COR-L47 (cell line): ENCODE data around the gene LRRC23.

Experiments
- DNase-seq: peaks from one replicate; lab custom pipeline; 2025; lab: John Stamatoyannopoulos, UW

Gene LRRC23

GRCh38 chr12:6943722-6944380 lies 39.2 kb downstream of the LRRC23 start, which contains the start of the genes C12orf57 and RNU7-1:
TSS of gene C12orf57 (plus strand) at chr12:6944022. CDS start at chr12:6944122, 100 bp downstream.
TSS of gene RNU7-1 (plus strand) at chr12:6943816.
- DNase-seq, result peak; percentile 76

- DNase-seq, result peak; percentile 82
Observed at GRCh38 chr12:6944381-6945186, 40.0 kb downstream of the LRRC23 start.

GRCh38 chr12:6945613-6946012 lies 41.0 kb downstream of the LRRC23 start:
- DNase-seq, result no peak

GRCh38 chr12:6946033-6946919 lies 41.7 kb downstream of the LRRC23 start:
- peak; percentile 82 for DNase-seq

DNA sequence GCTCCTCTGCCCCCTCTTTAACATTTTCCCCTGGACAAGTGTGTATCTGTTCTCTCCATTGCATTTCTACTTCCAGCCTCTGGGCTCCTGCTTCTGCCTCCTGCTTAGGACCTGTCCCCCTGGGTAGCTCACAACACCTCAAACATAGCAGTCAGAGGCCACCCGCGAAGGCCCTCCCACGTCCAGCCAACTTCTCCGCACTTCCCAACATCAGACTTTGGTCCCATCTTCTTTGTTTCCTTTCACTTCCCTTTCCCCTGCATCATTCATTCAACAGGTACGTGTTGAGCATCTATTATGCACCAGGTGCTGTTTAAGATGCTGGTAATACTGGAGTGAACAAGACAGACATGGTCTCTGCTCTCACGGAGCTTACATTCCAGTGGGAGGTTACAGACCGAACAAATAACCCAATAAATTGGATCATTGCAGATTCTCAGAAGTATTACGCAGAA lies 42.3 kb downstream of the LRRC23 start:
- DNase-seq, result no peak

DNA sequence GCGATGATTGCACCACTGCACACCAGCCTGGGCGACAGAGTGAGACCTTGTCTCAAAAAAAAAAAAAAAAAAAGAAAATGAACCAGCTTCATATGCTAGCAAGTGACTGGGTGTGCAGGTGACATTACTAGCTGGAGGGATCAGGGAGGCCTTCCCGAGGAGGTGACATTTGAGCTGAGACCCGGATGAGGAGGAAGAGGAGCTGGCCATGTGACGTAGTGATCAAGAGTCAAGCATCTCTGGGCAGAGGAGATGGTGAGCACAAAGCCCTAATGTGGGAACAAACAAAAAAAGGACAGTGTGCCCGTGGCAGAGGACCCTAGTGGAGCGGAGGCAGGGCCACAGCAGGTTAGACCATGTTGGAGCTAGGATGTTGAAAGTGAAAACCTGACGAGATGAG lies 43.0 kb downstream of the LRRC23 start:
- no peak for DNase-seq

DNA sequence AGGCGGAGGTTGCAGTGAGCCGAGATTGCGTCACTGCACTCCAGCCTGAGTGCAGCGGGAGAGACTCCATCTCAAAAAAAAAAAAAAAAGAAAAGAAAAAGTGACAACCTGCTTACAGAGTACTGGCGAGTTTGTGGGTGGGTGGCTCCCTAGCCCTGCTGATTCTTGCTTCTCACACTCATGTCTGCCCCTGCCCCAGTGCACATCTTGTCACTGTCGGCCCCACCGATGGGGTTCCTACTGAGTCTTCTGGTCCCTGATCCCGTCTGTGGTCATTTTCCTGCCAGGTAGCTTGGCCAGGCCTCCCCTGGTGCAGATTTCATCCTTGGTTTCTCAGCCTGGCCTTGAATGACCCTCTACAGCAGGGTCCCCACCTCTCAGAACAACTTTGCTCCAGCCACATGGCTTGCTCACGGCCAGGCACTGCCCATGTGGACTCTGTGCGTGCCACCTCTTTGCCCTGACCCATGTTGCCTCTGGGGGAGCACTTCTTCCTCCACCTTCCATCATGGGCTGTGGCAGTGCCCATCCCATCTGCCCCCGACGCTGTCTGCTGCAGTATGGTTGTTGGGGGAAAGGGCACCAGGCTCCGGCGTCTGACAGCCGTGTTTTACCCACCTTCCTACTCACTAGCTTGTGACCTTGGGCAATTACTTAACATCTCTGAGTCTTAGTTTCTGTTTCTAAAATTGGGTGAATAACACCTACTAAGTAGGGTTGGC lies 44.4 kb downstream of the LRRC23 start:
- DNase-seq, result no peak

DNA sequence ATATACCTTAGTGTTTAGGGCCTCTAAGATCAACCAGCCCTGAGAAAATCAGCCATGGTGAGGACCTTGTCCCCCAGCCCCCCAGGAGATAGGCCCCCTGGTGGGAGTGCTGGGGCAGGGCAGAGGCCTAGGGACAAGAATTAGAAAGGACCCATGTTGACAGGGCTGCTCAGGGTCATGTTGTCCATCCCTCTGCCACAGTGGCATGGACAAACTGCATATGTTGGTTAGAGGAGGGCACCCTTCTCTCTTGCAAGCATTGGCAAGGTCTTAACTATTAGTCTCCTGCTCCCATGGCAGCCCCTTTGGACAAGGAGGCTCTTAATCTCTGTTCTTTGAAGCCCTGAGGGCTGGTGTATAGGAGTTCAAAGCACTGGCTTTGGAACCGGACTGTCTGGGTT lies 45.8 kb downstream of the LRRC23 start:
- DNase-seq, result no peak

DNA sequence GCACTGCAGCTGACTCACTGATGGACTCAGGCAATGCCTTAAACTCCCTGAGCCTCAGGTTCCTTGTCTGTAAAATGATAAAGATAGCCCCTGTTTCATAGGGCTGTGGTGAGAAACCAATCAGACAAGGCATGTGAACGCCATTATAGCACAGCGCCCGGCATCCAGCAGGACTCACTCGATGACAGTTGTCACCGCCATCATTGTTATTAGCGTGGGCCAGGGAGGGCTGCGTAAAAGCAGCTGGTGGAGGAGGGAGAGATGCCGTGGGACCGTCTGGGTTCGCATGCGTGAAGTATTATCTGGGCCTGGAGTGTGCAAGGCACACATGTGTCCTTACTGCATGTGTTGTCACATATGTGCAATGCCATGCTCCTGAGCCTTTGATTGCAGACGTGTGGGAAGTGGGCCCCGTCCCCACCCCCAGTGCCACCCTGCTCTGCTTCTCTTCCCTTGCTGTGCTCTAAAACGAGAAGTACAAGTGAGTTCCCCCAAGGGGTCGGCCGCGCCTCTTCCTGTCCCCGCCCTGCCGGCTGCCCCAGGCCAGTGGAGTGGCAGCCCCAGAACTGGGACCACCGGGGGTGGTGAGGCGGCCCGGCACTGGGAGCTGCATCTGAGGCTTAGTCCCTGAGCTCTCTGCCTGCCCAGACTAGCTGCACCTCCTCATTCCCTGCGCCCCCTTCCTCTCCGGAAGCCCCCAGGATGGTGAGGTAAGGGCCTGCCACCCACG lies 46.4 kb downstream of the LRRC23 start, which contains the start of gene PTPN6:
TSS of gene PTPN6 (plus strand) at position 546 of the 730 bp plus-strand sequence. CDS start at position 703, 157 bp downstream.
- no peak for DNase-seq

- DNase-seq, result no peak
Observed at GRCh38 chr12:6951551-6952120, 47.0 kb downstream of the LRRC23 start.

DNA sequence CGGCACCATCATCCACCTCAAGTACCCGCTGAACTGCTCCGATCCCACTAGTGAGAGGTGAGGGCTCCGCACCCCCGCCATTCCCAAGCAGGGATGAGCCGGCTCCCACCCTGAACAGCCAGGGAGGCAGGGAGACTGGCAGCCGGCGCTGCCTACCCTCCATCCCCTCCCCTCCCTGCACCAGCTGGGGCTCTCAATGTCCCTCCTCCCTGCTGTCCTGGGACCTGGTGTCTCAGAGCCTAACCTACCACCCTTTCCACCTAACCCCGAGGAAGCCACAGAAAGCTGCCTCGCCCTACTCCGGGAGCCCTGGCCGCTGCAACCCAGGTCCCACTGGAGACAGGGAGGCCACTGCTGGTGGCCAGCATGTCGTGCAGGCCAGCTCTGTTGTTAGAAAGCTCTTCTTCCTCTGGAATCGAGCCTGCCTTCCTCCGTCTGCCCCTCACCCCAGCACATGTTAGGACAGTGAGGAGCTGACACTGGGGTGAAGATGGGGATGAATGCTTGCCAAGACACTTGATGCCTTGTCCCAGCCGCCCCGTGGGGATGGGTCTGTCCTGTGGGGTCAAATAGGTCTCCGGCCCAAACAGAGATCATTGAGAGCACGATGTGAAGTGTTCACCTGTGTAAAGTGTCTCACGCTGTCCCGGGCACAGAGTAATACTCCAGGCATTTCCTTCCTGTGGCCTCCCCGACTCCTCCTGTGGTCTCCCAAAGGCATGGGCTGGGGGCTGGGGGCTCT lies 47.7 kb downstream of the LRRC23 start:
- DNase-seq, result no peak

DNA sequence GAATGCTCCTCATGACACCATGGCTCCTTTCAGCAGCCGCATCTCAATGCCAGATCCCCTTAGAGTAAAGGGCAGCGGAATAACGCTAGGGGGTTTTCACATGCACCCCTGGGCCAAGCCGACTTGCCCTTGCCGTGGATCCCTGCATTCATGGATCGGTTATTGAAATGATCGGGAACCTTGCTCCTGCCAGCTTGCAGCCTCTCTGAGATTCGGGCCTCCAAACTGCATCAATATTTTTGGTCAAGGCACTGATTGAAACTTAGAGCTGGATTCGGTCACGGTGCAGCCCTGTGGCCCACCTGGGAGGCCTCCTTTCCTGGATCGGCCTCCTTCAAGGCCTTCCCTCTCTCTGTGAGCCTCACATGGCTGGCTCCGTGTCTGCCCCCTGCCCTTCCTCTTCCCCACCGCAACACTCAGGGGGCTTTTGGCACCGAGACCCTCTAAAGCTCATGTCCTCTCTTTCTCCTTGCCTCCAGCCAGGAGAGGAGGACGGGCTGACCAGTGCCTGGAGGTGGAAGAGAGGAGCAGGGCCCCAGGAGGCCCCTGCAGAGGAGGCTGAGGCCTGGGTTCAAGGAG lies 48.3 kb downstream of the LRRC23 start:
- DNase-seq, result no peak

DNA sequence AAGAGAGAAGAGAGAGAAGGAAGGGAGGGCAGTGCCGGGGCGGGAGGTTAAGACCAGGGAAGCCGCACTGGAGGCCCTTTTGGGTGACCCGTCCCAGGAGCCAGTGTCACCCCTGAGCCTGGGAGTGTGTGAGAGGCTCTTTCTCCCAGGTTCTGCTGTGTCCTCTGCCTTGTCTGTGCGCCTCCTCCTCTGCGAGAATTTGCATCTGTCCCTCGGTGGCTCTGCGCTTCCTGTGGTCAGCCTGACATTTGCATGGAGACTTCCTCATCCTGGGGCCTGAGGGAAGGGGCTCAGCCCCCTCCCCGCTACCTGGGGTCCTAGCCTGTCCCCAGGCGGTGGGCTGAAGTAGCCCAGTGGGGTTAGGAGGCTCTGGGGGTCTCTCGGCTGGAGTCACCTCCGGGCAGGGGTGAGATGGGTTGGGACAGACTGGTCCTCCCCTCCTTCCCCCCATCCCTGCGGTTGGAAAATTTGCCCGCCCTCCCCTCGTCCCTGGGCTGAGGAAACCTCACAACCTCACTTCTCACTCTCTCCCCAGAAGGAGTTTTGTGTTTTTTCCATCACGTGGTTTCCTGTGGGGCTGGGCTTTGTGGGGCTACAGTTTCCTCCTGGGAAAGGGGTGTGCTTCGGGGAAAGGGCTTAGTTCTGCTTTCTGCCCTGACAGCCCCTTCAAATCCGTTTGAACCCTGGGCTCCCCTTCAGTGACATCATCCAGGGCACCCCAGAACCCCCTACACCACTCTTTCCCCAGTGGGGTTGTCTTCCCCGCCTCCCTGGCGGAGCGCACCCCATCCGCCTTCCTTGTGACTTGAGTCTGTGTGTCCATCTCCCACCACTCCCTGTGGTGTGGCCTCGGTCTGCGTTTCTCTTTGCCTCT lies 49.1 kb downstream of the LRRC23 start:
- no peak for DNase-seq

DNA sequence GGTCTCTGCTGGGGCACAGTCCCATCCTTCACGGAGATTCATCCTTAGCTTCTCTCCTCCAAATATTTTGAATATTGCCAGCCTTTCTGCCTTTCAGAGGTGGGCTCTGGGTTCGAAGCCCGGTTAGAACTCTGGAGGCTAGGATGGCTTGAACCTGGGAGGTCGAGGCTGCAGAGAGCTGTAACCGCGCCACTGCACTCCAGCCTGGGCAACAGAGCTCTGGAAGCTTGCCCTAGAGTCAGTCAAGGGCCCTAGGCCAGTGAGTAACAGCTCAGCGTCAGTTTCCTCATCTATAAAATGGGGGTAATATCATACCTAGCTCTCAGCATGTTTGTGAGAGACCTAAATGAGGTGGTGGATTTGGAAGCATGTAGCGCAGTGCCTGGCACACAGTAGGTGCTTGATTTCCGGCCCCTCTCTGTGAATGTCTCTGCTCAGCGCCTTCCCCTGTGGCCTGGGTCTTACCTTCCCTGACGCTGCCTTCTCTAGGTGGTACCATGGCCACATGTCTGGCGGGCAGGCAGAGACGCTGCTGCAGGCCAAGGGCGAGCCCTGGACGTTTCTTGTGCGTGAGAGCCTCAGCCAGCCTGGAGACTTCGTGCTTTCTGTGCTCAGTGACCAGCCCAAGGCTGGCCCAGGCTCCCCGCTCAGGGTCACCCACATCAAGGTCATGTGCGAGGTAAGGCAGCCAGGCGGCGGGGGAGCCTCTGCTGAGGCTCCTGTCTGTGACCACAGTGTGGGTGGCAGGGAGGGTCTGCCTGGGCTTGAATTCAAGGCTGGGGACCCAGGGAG lies 49.9 kb downstream of the LRRC23 start:
- no peak for DNase-seq

GRCh38 chr12:6955108-6956020 lies 50.7 kb downstream of the LRRC23 start:
- no peak for DNase-seq

DNA sequence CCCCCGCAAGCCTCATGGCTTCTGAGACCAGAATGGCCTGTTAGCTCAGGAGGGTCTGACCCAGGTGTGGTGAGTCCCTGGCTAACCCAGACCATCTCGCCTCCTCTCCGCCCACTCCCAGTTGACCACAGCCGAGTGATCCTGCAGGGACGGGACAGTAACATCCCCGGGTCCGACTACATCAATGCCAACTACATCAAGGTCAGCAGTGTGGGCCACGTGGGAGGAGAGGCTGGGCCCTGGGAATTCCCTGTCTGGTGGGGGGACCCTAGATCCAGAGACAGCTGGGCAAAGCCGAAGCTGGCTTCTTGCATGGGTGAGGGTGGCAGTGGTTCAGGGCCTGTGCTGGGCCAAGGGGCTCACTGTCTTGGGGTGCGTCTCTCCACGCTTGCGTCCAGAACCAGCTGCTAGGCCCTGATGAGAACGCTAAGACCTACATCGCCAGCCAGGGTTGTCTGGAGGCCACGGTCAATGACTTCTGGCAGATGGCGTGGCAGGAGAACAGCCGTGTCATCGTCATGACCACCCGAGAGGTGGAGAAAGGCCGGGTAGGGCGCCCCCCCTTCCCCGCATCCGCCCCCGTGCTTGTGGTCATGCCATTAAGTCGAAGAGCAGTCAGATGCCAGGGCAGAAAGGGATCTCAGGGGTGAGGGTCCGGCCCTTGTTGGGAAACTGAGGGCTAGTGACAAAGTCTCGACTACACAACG lies 51.6 kb downstream of the LRRC23 start:
- DNase-seq, result no peak
